Measurements from ENCODE around the gene PDXDC1. TPM values are rescaled to one million over a fixed set of nuclear protein-coding genes. Genes with fewer than 3 reads are reported as not detected.
A peak's percentile ranks its signal among the peaks of the same experiment; 100 is the strongest.
"Not testable (repeated sequence)": the region's sequence is repeated elsewhere in the genome, so short reads cannot be mapped to it uniquely, and the experiment has no call there.

PDXDC1 gene
- total RNA-seq, 1 donor from 2014 or later: 81.3 TPM

DNA sequence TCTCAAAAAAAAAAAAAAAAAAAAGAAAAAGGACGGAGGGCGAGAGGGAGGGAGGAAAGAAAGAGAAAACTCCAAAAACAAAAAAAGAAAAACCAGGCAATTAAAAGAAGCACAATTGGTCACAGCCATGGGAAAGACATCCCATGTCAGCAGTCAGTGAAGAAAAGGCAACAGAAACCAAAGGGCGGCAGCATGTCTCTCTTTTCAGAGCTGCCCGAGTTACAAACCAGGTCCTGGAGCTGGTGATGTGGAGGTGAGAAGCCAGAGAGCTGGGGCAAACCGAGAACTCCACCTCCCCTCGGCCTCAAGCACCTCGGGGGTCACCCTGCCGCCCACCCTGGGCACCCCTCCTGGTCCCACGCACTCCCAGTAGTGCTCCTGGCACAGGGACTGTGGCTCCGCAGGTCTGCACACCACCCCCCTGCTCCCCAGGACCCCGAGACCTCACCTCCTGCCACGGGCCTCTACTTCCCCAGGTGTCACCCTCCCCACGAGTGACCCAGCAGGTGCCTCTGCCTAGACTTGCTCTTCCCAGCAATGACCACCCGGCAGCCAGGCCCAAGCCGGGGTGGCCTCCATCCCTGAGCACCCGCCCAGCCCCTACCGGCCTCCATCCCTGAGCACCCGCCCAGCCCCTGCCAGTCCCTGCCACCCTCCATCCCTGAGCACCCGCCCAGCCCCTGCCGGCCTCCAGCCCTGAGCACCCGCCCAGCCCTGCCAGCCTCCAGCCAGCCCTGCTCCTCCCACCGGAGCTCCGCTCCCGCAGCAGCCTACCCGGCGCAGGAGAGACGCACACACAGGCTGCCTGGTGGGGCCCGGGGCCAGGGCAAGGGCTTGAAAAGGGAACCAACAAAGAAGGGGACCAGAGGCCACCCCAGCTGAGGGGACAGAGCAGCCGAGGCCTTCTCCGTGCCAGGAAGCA lies 165.9 kb downstream of the PDXDC1 start:
- H3K27ac Mint-ChIP-seq (ENCODE audit: unreplicated experiment); H3K36me3 Mint-ChIP-seq (ENCODE audit: unreplicated experiment); H3K27me3 Mint-ChIP-seq (ENCODE audit: unreplicated experiment); H3K9me3 Mint-ChIP-seq (ENCODE audit: unreplicated experiment); DNase-seq; H3K4me1 Mint-ChIP-seq (ENCODE audit: low read depth, unreplicated experiment); H3K4me3 Mint-ChIP-seq (ENCODE audit: unreplicated experiment): not testable (repeated sequence)

DNA sequence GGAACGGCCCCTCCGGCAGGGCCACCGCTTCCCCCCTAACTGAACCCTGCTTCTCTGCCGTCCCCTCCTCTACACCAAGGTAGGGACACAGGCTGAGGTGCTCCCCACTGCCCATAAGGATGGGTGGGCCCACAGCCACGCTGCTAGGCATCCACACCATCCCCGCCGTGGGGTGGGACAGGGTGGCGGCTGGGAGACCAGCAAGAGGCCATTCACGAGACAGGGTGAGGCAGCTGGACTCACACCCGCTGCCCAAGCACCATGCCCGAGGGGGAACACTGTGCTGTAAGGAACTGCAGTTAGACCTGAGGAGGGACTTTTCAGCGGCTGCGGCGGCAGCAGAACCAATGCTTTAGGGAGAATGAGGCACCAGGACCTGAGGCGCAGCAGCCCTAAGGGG lies 166.8 kb downstream of the PDXDC1 start:
- H3K9me3 Mint-ChIP-seq (ENCODE audit: unreplicated experiment): peaks cover 3% of the 10 kb centered on the region
- no peaks in the 10 kb centered on the region for H3K36me3 Mint-ChIP-seq (ENCODE audit: unreplicated experiment)
- DNase-seq: no peak
- H3K4me3 Mint-ChIP-seq (ENCODE audit: unreplicated experiment): no peak overlapping the region
- peak overlapping the region; percentile 59 for H3K27ac Mint-ChIP-seq (ENCODE audit: unreplicated experiment)
- TF ChIP-seq, protein P1, sequence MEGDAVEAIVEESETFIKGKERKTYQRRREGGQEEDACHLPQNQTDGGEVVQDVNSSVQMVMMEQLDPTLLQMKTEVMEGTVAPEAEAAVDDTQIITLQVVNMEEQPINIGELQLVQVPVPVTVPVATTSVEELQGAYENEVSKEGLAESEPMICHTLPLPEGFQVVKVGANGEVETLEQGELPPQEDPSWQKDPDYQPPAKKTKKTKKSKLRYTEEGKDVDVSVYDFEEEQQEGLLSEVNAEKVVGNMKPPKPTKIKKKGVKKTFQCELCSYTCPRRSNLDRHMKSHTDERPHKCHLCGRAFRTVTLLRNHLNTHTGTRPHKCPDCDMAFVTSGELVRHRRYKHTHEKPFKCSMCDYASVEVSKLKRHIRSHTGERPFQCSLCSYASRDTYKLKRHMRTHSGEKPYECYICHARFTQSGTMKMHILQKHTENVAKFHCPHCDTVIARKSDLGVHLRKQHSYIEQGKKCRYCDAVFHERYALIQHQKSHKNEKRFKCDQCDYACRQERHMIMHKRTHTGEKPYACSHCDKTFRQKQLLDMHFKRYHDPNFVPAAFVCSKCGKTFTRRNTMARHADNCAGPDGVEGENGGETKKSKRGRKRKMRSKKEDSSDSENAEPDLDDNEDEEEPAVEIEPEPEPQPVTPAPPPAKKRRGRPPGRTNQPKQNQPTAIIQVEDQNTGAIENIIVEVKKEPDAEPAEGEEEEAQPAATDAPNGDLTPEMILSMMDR (IDR thresholded peaks at IDR 0.05; ENCODE audit: partially characterized antibody, unreplicated experiment): no peak
- peaks cover 2% of the 10 kb centered on the region for H3K27me3 Mint-ChIP-seq (ENCODE audit: unreplicated experiment)
- peaks cover 9% of the 10 kb centered on the region for H3K4me1 Mint-ChIP-seq (ENCODE audit: low read depth, unreplicated experiment)

DNA sequence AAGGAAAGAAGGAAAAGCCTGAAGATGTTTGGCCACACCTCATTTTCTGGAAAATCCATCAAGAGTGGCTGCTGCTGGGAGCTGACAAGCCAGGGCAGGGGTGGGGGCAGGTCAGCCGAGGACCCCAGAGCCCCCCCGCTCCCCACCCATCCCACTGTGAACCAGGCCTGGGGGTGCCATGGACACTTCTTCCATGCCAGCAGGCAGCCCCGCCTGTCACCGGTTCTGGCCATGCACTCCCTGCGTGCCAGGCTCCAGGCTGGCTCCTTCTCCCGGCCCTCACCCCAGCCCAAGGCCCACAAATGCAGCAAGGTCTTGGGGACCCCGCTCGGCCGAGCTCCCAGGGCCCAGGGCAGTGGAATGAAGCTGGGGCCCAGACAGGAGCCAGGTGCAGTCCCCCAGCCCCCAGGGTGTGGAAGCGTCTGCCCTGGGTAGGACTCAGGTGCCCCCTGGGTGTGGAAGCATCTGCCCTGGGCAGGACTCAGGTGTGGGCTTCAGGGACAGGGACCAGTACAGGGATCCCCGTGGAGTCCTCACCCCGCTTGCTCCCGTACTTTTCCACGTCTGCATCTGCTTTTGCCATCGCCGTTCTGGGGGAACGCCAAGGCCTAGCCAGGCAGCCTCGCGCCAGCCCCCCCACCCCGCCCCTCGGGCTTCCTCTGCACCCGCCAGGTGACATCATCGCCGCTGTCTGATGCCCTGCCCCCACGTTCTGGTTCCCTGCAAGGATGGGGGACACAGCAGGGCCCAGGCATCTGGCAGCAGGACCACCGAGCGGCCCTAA lies 167.5 kb downstream of the PDXDC1 start:
- not testable (repeated sequence) for H3K4me1 Mint-ChIP-seq (ENCODE audit: low read depth, unreplicated experiment); H3K36me3 Mint-ChIP-seq (ENCODE audit: unreplicated experiment); H3K4me3 Mint-ChIP-seq (ENCODE audit: unreplicated experiment); H3K27me3 Mint-ChIP-seq (ENCODE audit: unreplicated experiment); DNase-seq; H3K9me3 Mint-ChIP-seq (ENCODE audit: unreplicated experiment); H3K27ac Mint-ChIP-seq (ENCODE audit: unreplicated experiment)

DNA sequence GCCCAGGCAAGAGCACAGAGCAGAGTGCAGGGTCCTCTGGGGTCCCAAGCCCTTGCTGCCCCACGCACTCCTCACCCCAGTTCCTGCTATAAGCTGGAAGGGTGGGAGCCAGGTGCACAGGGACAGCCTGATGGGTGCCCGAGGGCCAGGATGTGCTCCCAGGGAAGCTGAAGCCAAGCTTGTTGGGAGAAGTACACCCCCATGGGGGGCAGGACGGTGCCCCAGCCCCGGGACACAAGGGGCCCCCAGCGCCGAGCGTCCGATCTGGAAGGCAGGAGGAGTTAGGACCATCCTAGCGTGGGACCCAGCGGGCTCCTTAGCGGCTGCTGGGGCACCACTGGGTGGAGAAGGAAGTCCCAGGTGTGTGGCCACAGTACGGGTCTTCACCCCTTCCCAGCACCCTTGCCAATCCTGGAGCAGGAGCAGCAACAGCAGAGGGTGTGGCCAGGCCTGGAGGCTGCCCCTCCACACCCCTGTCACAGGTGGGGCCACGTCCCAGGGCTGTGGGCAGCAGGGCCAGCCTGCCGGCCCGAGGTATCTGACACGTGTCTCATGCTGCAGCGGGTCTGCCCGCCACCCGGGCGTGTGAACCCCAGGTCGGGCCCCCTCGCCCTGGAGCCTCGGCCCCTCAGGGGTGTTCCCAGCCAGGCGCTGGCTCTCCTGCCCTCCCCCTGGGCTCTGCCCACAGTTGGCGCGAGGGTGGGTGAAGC lies 168.2 kb downstream of the PDXDC1 start:
- not testable (repeated sequence) for H3K27ac Mint-ChIP-seq (ENCODE audit: unreplicated experiment); H3K4me1 Mint-ChIP-seq (ENCODE audit: low read depth, unreplicated experiment); H3K4me3 Mint-ChIP-seq (ENCODE audit: unreplicated experiment); H3K9me3 Mint-ChIP-seq (ENCODE audit: unreplicated experiment); H3K36me3 Mint-ChIP-seq (ENCODE audit: unreplicated experiment); H3K27me3 Mint-ChIP-seq (ENCODE audit: unreplicated experiment); DNase-seq

DNA sequence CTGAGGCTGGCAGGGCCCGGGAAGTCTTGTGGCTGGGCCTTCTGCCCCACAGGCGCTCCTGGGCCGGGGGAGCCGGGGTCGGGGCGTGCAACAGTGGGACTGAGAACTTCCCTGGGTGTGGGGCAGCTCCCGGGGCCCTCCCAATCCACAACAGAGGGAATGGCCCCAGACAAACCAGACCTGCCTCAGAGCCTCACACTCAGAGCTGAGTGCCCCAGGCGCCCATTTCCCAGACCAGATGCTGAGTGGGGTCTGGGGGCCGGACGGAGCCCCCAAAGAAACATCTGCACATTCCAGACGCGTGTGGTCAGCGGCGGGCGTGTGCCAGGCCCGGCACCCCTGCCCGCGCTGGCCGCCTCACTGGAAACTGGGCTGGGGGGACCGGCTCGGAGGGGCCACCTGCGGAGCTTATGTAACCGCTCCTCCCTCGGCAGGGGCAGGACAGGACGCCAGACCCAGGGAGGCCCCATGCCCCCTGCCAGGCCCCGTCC lies 168.8 kb downstream of the PDXDC1 start:
- H3K27ac Mint-ChIP-seq (ENCODE audit: unreplicated experiment); H3K4me1 Mint-ChIP-seq (ENCODE audit: low read depth, unreplicated experiment); H3K36me3 Mint-ChIP-seq (ENCODE audit: unreplicated experiment); H3K4me3 Mint-ChIP-seq (ENCODE audit: unreplicated experiment); H3K9me3 Mint-ChIP-seq (ENCODE audit: unreplicated experiment); DNase-seq; H3K27me3 Mint-ChIP-seq (ENCODE audit: unreplicated experiment): not testable (repeated sequence)

DNA sequence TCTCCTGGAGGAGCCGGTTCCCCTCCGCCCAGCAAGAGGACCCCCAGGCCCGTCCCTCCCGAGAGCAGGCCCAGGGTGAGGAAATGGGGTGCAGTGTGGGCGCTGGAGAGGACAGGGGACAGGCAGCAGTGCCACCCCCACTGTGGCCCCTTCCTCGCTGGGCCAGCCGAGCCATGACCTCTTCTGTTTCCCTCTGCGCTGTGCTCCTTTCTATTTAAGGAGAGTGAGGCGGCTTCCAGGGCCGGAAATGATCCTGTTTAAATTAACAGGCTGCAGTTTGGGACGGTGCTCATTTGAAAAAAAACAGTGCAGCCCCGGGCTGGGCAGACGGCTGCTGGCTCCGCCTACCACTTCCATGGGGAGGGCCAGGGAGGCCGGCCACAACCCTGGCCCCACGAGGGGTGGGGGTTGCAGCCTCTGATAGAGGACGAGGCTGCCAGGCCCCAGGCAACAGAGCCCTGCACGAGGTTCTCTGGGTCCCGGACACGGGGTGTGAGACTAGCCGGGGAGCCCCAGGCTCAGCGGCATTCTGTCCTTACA lies 169.3 kb downstream of the PDXDC1 start:
- Mint-ChIP-seq H3K4me3 (ENCODE audit: unreplicated experiment) (peak overlapping the region; percentile 59), H3K27ac (ENCODE audit: unreplicated experiment) (peak overlapping the region; percentile 78)
- not testable (repeated sequence) for H3K36me3 Mint-ChIP-seq (ENCODE audit: unreplicated experiment); H3K4me1 Mint-ChIP-seq (ENCODE audit: low read depth, unreplicated experiment); H3K27me3 Mint-ChIP-seq (ENCODE audit: unreplicated experiment); H3K9me3 Mint-ChIP-seq (ENCODE audit: unreplicated experiment)
- DNase-seq: peak; percentile 55

DNA sequence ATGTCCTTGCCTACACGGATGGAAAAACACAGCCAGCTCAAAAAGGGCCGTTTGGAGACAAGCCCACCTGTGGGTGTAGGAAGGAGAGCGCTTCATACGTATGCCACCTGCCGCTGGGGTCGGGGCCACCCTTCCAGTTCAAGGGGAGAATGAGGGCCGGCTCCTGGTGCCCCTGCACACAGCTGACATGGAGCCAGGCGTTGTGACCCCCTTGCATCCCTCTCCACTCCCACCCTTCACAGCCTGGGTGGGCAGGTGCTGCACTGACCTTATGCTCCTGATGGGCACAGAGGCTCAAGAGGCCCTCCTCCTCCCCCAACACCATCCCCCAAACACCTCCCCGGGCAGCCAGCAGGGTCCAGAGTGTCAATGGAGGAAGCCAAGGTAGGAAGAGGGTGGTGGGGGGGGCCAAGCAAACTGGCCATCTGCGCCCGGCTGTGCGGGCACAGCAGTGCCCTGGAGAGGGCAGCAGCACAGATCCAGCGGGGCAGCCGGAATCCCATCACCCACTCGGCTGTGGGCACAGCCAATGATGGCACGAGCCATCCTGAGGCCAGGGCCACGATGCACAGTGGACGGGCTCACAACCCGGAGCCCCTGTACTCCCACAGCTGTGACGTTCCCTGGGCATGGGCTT lies 170.1 kb downstream of the PDXDC1 start:
- not testable (repeated sequence) for H3K27me3 Mint-ChIP-seq (ENCODE audit: unreplicated experiment); DNase-seq; H3K36me3 Mint-ChIP-seq (ENCODE audit: unreplicated experiment); H3K4me1 Mint-ChIP-seq (ENCODE audit: low read depth, unreplicated experiment); H3K9me3 Mint-ChIP-seq (ENCODE audit: unreplicated experiment)
- peak overlapping the region; percentile 78 for H3K27ac Mint-ChIP-seq (ENCODE audit: unreplicated experiment)
- H3K4me3 Mint-ChIP-seq (ENCODE audit: unreplicated experiment): peak overlapping the region; percentile 59

DNA sequence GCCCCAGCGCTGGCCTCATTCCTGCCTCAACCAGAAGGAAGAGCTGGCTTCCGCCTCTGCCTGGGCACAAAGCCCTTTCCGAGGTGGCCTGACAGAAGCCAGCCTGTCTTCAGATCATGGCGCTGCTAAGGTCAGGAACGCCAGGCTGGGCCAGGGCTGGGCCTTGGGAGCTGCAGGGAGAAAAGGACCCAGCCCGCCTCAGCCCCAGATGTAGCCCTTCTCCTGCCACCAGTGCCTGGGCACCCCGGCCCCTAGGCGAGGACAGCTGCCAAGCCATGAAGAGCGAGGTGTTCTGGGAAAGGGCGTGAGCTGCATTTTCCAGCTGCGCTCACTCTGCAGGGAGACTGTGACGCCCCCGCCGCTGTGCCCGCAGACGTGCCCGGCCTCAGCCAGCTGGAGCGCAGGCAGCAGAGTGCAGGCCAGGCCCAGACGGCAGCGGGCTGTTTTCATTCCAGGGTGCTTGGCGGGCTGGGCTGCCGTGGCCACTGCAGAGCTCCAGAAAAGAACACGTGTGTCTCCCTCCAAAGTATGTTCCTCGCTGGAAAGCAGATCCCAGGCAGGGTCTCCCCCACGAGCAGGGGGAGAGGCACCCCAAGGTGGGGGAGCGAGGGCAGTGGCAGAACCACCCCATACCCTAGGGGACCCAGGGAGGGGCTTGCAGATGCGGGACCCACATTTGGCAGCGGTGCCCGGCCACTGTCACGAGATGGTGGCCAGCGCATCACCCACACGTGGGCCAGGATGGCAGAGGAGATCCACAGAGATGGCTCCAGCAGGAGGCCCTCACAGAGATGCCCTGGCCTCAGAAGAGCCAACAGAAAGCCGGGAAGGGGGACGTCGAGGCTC lies 170.8 kb downstream of the PDXDC1 start:
- not testable (repeated sequence) for DNase-seq; H3K36me3 Mint-ChIP-seq (ENCODE audit: unreplicated experiment); H3K27me3 Mint-ChIP-seq (ENCODE audit: unreplicated experiment); H3K4me1 Mint-ChIP-seq (ENCODE audit: low read depth, unreplicated experiment); H3K9me3 Mint-ChIP-seq (ENCODE audit: unreplicated experiment)
- peak overlapping the region; percentile 78 for H3K27ac Mint-ChIP-seq (ENCODE audit: unreplicated experiment)
- peak overlapping the region; percentile 49 for H3K4me3 Mint-ChIP-seq (ENCODE audit: unreplicated experiment)

DNA sequence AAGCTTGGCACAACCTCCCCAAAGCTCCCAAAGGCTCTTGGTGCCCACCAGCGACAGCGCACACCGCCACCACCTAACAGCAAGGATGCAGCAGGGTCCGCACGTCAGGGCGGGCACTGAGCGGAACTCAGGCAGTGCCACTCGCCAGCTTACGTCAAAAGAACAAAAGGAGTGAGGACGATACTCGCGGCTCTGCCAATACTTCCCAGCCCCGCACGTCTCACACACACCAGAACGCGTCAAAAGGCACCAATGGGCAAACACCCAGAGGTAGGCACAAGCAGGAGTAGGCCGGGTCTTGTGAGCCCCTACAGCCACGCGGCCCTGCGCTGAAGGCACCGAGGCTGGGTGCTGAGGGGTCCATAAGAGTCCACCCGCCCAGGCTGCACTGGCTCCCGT lies 171.4 kb downstream of the PDXDC1 start:
- H3K27ac Mint-ChIP-seq (ENCODE audit: unreplicated experiment): peak overlapping the region; percentile 78
- not testable (repeated sequence) for H3K9me3 Mint-ChIP-seq (ENCODE audit: unreplicated experiment); H3K36me3 Mint-ChIP-seq (ENCODE audit: unreplicated experiment); H3K27me3 Mint-ChIP-seq (ENCODE audit: unreplicated experiment); H3K4me1 Mint-ChIP-seq (ENCODE audit: low read depth, unreplicated experiment); DNase-seq
- H3K4me3 Mint-ChIP-seq (ENCODE audit: unreplicated experiment): peak overlapping the region; percentile 49
